KG1 (cell line): Measurements from ENCODE around the gene TMEM171.

ENCODE experiments used
- DNase-seq: peaks from one replicate; lab custom pipeline; 2025; lab: John Stamatoyannopoulos, UW

TMEM171 gene

DNA sequence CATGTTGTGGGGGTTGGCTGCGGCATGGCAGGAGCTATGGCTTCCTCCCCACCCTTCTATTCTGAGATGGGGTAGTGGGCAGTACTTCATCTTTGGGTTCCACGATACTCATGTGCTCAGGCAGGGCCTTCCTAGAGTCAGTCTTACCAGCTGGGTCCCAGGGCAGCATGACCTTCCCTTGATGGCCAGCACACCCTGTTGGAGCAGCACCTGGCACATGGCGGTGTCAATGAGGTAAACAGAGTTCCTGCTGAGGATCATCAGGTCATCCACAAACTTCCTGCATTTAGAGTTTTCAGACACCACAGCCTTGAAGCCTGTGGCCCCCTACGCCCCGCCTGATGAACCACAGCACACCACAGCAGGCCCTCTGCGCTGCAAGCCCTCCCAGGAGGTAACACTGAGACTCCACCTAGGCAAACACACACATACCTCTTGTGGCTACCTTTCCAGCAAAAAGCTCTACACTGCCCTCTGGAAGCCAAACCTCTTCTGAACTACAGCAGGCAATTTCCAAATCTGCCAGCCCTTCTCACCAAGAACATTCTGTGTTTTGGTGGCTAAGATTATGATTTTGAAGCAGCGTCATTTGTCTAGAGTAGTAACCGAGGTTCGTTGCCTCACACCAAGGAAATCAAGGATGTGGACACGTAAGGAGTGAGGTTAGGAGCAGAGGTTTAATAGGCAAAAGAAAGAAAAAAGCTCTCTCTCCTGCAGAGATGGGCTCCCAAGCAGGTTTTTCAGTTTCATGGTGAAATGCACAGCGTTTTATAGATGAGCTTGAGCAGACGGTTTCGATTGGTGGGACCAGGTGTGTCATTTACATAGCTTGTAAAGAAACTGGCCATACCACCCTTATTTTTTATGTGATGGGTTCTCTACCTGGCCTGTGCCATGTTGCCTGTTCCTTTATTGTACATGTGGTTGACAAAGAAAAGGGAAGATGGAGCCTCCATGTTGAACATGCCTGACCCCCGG is 32.3 kb downstream of the TMEM171 start:
- DNase-seq, result no peak

DNA sequence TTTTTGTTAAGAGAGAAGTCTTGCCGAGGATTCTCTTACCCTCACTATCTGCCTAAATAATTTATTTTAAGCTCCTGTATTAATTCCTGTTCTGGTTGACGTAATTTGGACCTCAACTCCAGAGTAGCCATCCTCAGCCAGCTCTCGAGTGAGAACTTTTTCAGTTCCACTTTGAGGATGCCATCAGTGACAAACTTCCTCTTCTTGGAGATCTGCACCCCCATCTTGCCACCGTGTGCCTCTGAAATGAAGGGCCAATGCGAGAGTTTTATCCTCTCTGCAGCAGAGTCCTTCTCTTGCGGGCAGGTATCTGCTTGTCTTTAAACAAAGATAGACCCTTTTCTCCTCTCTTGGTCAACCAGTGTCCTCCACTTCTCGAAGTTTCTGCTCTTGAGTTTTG is 33.1 kb downstream of the TMEM171 start:
- no peak for DNase-seq

DNA sequence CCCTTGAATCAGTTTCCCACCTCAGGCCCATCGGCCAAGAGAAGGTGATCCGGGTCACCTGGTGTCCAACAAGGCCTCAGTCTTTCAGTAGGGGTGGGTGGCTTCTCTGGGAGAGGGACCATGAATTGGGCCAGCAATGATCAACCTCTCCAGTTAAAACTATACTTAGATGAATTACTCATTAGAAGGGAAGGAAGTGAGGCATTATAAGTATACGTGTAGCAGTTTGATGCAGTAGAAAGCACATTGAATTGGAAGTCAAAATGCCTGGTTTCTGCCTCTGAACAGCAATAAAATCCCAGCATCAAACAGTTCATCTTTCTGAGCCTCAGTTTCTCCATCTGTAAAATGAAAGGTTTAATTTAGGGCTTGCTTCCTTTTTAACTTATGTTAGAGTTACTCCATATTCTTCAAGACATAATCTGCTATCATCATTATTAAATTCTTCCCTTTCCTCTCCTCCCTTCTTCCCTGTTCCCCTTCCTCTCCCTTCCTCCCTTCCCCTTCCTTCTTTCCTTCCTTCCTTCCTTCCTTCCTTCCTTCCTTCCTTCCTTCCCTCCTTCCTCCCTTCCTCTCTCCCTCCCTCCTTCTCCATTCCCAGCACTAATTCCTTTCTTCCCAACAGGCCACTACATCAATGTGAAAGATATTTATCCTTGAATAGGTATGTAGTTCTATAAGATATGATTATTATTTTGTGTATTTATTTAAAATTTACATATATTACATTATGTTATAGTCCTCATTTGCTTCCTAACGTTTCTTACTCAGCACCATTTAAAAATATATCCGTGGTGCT is 34.0 kb downstream of the TMEM171 start:
- DNase-seq, result no peak

DNA sequence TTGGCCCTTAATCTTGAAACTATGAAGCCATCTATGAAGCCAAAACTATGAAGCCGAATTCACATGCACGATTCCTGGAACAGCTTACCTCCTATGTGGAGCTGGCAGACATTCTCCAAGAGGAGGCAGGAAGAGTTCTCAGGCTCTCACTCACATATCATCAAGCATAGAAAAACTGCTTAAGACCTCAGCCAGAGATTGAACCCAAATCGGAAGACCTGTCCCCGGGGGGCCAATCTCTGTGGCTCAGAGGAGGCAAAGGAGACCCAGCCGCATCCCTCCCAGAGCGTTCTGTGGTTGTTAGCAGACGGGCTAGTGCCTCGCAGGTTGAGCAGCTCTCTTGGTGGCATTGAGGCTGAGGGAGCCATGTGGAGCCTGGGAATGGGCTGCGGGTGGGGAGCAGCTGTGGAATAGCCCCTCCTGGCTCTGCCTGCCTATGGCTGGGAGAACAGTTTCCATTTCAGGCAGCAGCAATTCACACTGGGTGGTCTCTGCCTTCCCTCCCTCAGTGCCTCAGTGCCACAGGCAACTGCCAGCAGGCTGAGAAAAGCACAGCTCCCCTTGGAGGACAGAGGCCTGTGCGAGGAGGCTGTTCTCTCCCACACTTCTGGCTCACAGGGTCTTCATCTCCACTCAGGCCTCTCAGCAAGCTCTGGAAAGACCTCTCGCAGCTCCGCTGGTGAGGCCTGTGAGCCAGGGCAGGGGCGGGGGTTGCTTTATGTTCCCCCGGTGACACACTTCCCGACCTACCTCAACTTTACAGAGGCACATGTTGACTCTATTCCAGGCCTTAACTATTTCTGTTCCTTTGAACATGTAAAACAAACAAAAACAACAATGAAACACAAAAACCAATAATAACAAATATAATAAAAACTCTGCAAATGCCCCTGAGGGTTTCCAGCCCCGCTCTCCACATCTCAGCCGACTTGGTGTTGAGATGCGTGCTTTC is 35.2 kb downstream of the TMEM171 start:
- no peak for DNase-seq

DNA sequence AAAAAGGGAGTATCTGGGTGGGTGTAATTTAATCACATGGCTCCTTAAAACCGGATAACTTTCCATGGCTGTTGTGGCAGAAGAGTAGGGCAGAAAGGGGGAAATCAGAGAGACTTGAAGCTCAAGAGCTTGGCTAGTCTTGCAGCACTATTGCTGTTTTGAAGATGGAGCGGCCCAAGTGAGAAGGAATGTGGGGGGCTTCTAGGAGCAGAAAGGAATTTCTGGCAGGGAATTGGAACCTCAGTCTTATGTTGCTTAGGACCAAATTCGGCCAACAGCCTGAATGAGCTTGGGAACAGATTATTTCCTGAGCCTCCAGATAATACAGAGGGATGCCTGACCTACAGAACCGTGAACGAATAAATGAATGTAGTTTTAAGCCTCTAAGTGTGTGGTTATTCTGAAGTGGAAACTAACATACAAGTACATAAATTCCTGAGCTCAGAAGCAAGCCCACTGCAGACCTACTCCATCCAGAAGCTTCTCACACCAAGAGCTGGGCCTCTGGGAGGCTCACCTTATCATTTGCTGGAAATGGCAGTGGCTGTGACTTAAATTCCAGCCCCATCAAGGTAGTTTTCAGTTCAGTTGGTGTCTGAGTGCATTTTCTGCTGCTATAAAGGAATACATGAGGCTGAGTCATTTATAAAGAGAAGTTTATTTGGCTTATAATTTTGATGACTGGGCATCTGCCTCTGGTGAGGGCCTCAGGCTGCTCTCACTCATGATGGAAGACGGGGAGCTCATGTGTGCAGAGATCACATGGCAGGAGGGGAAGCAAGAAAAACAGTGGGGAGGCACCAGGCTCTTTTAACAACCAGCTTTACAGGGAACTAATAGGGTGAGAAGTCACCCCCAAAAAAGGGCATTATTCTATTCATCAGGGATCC is 37.3 kb downstream of the TMEM171 start:
- DNase-seq, result no peak

DNA sequence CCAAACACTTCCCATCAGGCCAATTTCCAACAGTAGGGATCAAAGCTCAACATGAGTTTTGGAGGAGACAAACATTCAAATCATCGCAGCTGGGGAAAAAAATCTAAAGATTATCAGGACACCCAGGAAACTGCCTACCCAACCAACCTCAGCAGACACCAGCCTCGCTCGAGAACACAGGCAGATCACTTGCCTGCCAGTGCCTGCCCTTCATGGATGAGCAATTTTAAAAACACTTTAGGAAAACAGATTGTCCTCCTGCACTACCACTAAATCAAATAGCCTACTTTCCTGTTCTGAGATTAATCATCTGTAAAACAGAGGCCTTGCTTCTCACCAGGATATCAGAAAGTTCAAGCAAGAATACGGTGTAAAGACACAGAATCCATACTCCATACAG is 37.9 kb downstream of the TMEM171 start:
- no peak for DNase-seq

DNA sequence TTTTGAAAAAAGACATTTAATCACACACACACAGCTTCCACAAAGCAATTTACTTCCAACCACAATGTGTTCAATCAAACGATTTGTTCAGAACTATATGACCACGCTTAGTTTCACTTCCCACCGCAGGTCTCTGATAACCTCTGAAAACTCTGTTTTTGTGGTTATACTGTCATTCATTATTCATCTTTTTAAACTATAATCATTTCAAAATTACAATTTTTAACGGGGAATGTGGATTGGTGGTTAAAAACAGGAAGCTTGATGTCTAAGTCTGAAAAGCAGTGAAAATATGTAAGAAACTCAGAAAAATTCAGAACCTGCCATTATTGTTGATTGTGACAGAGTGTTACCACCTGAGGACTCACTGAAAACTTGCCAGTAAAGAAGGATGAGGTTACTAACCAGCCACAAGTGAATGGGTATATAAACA is 39.9 kb downstream of the TMEM171 start:
- DNase-seq, result peak; percentile 6

DNA sequence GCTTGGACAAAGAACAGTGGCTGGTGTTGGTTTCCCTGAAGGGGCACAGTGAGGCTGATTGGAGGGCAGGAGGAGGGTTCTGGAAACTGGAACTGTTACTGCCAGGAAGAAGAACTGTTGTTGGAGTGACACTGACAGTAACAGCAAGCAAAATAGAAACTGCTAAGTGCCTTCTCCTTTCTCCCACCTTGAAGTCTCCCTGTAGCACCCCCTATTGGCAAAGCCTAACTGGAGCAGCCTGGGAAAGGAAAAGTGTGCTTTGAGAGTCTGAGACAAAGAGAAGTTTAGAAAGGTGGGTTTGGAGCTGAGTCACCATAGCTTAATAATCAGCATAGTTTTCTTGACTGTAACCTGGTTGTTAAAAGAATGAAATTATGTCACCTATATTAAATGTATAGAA is 50.1 kb downstream of the TMEM171 start:
- DNase-seq, result peak; percentile 9

DNA sequence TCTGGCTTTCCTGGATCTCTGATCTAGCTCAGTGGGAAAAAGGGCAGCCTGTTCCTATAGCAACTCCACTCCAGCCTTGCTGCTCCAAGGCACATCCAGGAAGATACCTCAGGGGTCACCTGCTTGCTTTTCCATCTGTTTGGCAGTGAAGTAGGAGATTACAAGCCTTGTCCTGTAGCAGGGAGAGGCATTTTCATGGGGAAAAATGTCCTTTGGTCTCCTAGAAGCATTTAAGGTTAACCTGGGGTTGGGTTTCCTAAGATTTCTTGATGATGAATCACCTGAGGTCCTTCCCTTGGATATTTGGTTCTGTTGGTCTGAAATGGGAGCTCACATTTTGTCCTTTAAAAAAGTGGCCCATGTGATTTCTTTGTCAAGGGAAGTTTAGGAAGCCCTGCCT is 51.1 kb downstream of the TMEM171 start:
- no peak for DNase-seq

DNA sequence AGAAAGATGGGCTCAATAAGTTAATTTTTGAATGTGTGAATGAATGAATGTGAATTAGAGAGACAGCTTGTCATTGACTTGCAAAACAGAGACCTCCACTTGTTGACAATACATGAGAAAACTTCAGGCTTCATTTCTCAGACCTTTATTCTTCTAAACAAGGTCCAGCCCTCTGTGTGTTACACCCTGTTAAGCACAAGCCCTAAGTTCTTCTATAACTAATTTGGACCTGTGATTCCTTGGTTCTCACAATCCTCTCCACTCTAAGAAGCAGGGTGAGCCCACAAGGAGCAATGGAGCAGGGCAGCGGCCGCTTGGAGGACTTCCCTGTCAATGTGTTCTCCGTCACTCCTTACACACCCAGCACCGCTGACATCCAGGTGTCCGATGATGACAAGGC is 52.6 kb downstream of the TMEM171 start, which contains the start of gene TMEM174:
TMEM174 (plus strand) TSS at position 243 of the 400 bp plus-strand sequence; CDS start at position 294, 51 bp downstream.
- DNase-seq, result no peak

DNA sequence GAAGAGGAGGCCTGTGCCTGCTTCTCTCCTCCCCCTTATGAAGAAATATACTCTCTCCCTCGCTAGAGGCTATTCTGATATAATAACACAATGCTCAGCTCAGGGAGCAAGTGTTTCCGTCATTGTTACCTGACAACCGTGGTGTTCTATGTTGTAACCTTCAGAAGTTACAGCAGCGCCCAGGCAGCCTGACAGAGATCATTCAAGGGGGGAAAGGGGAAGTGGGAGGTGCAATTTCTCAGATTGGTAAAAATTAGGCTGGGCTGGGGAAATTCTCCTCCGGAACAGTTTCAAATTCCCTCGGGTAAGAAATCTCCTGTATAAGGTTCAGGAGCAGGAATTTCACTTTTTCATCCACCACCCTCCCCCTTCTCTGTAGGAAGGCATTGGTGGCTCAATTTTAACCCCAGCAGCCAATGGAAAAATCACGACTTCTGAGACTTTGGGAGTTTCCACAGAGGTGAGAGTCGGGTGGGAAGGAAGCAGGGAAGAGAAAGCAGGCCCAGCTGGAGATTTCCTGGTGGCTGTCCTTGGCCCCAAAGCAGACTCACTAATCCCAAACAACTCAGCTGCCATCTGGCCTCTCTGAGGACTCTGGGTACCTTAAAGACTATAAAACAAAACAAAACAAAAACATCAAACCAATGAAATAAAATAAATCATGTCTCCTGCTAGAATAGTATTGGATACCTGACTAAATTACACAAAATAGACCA is 53.9 kb downstream of the TMEM171 start:
- DNase-seq, result no peak

DNA sequence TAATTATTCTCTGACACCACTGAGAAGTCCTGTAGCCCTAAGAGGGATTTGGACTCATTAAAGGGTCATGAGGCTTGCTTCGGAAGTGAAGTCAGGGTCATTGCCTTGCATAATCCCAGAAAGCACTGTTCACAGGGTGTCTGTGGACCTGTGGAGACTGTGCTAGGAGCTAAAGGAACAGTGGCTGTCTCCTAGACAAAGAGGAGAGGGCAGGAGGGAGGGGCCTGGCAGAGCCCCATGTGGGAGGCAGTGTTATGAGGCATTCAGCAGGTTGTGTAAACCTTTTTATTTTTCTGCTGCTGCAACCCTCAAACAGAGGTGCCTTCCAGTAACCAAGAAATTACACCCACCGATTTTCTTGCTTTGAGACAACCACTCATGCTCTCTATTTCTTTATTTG is 55.9 kb downstream of the TMEM171 start:
- no peak for DNase-seq

DNA sequence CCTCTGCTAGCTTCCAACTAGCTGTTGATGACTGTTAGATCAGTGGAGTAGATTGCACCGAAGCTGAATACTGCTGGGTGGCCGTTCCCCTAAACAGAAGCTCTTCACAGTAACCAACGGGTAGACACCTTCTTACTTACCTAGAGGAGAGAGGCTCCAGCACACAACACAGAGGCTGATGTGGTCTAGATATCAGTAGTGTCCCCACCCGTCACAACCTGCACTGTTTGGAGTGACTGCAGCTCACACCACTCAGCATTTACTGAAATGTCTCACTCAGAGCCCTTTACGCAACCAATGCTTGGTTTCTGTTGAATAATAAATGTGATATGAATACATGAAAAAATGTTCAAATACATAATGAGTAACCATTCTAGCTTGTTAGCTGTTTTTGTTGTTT is 57.9 kb downstream of the TMEM171 start:
- DNase-seq, result no peak

DNA sequence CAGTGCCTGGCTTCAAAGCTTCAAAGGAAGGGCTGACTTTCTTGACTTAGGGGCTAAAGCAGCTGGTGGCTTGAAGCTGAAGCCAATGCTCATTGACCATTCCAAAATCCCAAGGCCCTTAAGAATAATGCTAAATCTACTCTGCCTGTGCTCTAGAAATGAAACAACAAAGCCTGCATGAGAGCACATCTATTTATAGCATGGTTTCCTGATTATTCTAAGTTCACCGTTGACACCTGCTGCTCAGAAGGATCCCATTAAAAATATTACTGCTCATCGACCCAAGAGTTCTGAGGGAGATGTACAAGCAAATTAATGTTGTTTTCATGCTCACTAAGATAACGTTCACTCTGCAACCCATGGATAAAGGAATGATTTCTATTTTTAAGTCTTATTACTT is 59.4 kb downstream of the TMEM171 start:
- no peak for DNase-seq

DNA sequence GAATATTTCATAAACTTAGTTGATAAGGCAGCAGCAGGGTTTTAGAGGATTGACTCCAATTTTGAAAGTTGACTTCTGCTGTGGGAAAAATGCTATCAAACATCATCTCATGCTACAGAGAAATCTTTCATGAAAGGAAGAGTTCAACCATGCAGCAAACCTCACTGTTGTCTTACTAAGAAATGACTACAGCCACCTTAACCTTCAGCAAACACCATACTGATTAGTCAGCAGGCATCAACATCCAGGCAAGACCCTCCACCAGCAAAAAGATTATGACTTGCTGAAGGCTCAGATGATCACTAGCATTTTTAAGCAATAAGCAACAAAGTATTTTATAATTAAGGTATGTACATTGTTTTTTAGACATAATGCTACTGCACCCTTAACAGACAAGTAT is 60.2 kb downstream of the TMEM171 start:
- DNase-seq, result no peak
